GM21528 (cell line): ENCODE results near the gene RHOT2.

Source experiments
- ATAC-seq: cut with Tn5 transposase; IDR thresholded peaks from one replicate; pipeline ENCODE4 v1.9.1; 2021; ENCODE audit warnings: mild to moderate bottlenecking, moderate library complexity; ENCODE audit not compliant: unreplicated experiment, low FRiP score

Gene RHOT2

GRCh38 chr16:631808-632358 lies 36.0 kb upstream of the RHOT2 start:
- ATAC-seq: no peak

- ATAC-seq: no peak
Observed at GRCh38 chr16:632486-633335, 35.2 kb upstream of the RHOT2 start.

GRCh38 chr16:633336-634050 lies 34.4 kb upstream of the RHOT2 start:
- no peak for ATAC-seq

- no peak for ATAC-seq
Observed at GRCh38 chr16:634051-634670, 33.8 kb upstream of the RHOT2 start.

GRCh38 chr16:634996-635395 lies 32.9 kb upstream of the RHOT2 start:
- ATAC-seq: no peak

- peak; percentile 1 for ATAC-seq
Observed at GRCh38 chr16:635573-636205, 32.2 kb upstream of the RHOT2 start.

- ATAC-seq: peak; percentile 54
Observed at GRCh38 chr16:636206-637080, 31.5 kb upstream of the RHOT2 start, which contains the start of gene METTL26. Gene METTL26, minus strand, starts transcription at chr16:636305. Its CDS starts 15 bp downstream, at chr16:636290.

- peak; percentile 0 for ATAC-seq
Observed at GRCh38 chr16:637081-638018, 30.6 kb upstream of the RHOT2 start.

- no peak for ATAC-seq
Observed at GRCh38 chr16:638034-638543, 29.8 kb upstream of the RHOT2 start.

GRCh38 chr16:638836-639235 lies 29.1 kb upstream of the RHOT2 start:
- no peak for ATAC-seq

- no peak for ATAC-seq
Observed at GRCh38 chr16:640614-641013, 27.3 kb upstream of the RHOT2 start.

GRCh38 chr16:641326-642188 lies 26.4 kb upstream of the RHOT2 start, which contains the start of gene MCRIP2:
Gene MCRIP2, plus strand, starts transcription at chr16:641828. Its CDS starts 164 bp downstream, at chr16:641992.
- peak; percentile 50 for ATAC-seq

GRCh38 chr16:642189-643049 lies 25.5 kb upstream of the RHOT2 start:
- ATAC-seq: peak; percentile 27

- ATAC-seq: no peak
Observed at GRCh38 chr16:643050-643368, 24.9 kb upstream of the RHOT2 start.

GRCh38 chr16:644556-644955 lies 23.4 kb upstream of the RHOT2 start:
- ATAC-seq: no peak

GRCh38 chr16:645852-646678 lies 21.9 kb upstream of the RHOT2 start:
- no peak for ATAC-seq
